Measurements from ENCODE around the gene FAM83B.

The FAM83B gene

GRCh38 chr6:54892831-54893230, 46.3 kb downstream of the FAM83B start (continued):
- TF ChIP-seq CREB5 (CRISPR knock-in tag; IDR thresholded peaks at IDR 0.05; ENCODE audit: low read depth) = no peak
- TF ChIP-seq CSRNP3 (CRISPR knock-in tag; IDR thresholded peaks at IDR 0.05) = no peak

- ATAC-seq = no peak
- no peak for TF ChIP-seq TCF4 (CRISPR knock-in tag; IDR thresholded peaks at IDR 0.05; ENCODE audit: borderline replicate concordance)
- TF ChIP-seq CREB5 (CRISPR knock-in tag; IDR thresholded peaks at IDR 0.05; ENCODE audit: low read depth) = no peak
- TF ChIP-seq ZNF8 (CRISPR knock-in tag; IDR thresholded peaks at IDR 0.05) = no peak
- no peak for TF ChIP-seq ZNF565 (CRISPR knock-in tag; conservative IDR thresholded peaks at IDR 0.05; ENCODE audit: low read depth)
- no peak for TF ChIP-seq POU6F1 (CRISPR knock-in tag; IDR thresholded peaks at IDR 0.05; ENCODE audit: borderline replicate concordance, low read depth)
- TF ChIP-seq ZFP30 (CRISPR knock-in tag; IDR thresholded peaks at IDR 0.05) = no peak
- no peak for TF ChIP-seq ZFP3 (CRISPR knock-in tag; IDR thresholded peaks at IDR 0.05)
- no peak for TF ChIP-seq OSR1 (CRISPR knock-in tag; IDR thresholded peaks at IDR 0.05)
- no peak for TF ChIP-seq CSDC2 (CRISPR knock-in tag; IDR thresholded peaks at IDR 0.05)
- TF ChIP-seq BACH2 (CRISPR knock-in tag; IDR thresholded peaks at IDR 0.05; ENCODE audit: borderline replicate concordance) = no peak
- TF ChIP-seq PATZ1 (CRISPR knock-in tag; IDR thresholded peaks at IDR 0.05; ENCODE audit: borderline replicate concordance) = no peak
Observed at GRCh38 chr6:54893818-54894217, 47.2 kb downstream of the FAM83B start.

GRCh38 chr6:54896302-54896701, 49.7 kb downstream of the FAM83B start:
- ATAC-seq = no peak
- TF ChIP-seq CREB5 (CRISPR knock-in tag; IDR thresholded peaks at IDR 0.05; ENCODE audit: low read depth) (no peak), ISL1 (CRISPR knock-in tag; IDR thresholded peaks at IDR 0.05) (no peak), POU6F1 (CRISPR knock-in tag; IDR thresholded peaks at IDR 0.05; ENCODE audit: borderline replicate concordance, low read depth) (no peak), TCF4 (CRISPR knock-in tag; IDR thresholded peaks at IDR 0.05; ENCODE audit: borderline replicate concordance) (no peak), OSR1 (CRISPR knock-in tag; IDR thresholded peaks at IDR 0.05) (no peak), TSHZ2 (CRISPR knock-in tag; IDR thresholded peaks at IDR 0.05) (no peak)
